ENCODE data around the gene GRIK5. TPM values are rescaled to one million over a fixed set of nuclear protein-coding genes. Genes with fewer than 3 reads are reported as not detected.

The GRIK5 gene
- total and polyA plus RNA-seq, 2 donors from 2014 or later, result 8.9 to 16.2 TPM

DNA sequence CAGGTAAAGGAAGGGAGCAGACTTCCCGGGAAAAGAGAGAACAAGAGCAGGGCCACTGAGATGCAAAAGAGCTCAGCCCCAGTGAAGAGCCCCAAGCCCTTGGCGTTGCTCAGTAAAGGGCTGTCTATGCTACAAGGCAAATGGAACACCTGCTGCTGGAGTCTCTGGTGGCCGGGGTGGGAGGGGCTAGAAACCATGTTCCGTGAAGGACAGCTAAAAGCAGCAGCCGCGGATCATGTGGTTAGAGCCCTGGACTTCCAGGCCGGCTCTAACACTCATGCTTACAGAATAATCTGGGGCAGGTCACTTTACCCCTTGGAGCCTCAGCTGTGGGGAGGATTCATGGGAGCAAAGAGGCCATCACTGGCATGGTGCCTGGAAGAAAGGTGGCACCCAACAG is 44.4 kb upstream of the GRIK5 start:
- Histone ChIP-seq H3K9me3 (ENCODE audit: control insufficient read depth in 2 of 3, insufficient read depth in 1 of 3, low read length in 3 of 3) (no peaks in the 10 kb centered on the region), H3K4me1 (ENCODE audit: control insufficient read depth in 2 of 3, insufficient read depth in 2 of 3, low read depth in 1 of 3, low read length in 3 of 3) (peaks cover 0 to 3% (median 0%) of the 10 kb centered on the region in 3 donors), H3K4me3 (ENCODE audit: low read length in 3 of 3) (no peak overlapping the region), H3K36me3 (ENCODE audit: control insufficient read depth in 2 of 3, insufficient read depth in 3 of 3, low read length in 3 of 3) (no peaks in the 10 kb centered on the region), H3K9ac (ENCODE audit: low read length in 3 of 3) (no peak overlapping the region), H3K27me3 (ENCODE audit: control insufficient read depth, insufficient read depth, low read length) (no peaks in the 10 kb centered on the region), H3K27ac (ENCODE audit: low read depth in 2 of 2, low read length in 2 of 2) (no peak overlapping the region)
- intact Hi-C loops (cut with DNase I), result no loop called here
- peak in 2 of 5 donors; percentile 29 to 35 for DNase-seq
- no peak for FAIRE-seq
- TF ChIP-seq, protein P1, sequence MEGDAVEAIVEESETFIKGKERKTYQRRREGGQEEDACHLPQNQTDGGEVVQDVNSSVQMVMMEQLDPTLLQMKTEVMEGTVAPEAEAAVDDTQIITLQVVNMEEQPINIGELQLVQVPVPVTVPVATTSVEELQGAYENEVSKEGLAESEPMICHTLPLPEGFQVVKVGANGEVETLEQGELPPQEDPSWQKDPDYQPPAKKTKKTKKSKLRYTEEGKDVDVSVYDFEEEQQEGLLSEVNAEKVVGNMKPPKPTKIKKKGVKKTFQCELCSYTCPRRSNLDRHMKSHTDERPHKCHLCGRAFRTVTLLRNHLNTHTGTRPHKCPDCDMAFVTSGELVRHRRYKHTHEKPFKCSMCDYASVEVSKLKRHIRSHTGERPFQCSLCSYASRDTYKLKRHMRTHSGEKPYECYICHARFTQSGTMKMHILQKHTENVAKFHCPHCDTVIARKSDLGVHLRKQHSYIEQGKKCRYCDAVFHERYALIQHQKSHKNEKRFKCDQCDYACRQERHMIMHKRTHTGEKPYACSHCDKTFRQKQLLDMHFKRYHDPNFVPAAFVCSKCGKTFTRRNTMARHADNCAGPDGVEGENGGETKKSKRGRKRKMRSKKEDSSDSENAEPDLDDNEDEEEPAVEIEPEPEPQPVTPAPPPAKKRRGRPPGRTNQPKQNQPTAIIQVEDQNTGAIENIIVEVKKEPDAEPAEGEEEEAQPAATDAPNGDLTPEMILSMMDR (IDR thresholded peaks at IDR 0.05; ENCODE audit: borderline replicate concordance, extremely low read depth, insufficient read depth), result no peak

DNA sequence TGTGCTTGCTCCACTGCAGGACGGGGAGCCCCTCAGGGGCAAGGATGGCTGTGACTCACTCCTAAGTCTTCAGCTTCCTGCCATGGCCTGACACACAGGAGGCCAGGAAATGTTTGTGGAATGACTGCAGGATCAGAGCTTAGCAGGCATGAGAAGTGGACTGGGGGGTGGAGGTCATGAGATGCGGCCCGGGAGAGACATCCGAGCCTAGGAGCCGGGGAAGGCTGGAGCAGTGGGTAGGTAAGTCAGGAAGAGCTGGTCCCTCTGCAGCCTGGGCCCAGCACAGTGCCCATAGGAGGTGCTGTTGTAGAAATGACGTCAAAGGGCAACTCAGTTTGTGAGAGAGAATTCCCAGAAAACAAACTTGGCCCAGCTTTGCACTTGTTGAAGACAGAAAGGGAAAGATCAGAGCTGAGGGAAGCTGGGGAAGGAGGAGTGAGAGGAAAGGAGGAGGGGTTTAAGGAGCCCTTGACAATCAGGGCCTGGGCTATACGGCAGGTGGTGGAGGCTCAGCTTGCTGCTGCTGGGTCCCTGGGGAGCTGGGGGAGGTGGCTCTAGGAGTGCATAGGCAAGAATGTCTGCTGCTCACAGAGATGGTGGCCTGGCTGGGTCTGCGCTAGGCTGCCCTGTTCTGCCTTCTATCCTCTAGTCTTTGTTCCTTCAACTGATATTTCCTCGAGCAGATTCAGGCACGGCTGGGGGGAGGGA is 43.8 kb upstream of the GRIK5 start:
- Histone ChIP-seq H3K27me3 (ENCODE audit: control insufficient read depth, insufficient read depth, low read length) (no peaks in the 10 kb centered on the region), H3K36me3 (ENCODE audit: control insufficient read depth in 2 of 3, insufficient read depth in 3 of 3, low read length in 3 of 3) (no peaks in the 10 kb centered on the region), H3K27ac (ENCODE audit: low read depth in 2 of 2, low read length in 2 of 2) (no peak overlapping the region), H3K4me1 (ENCODE audit: control insufficient read depth in 2 of 3, insufficient read depth in 2 of 3, low read depth in 1 of 3, low read length in 3 of 3) (peaks cover 0 to 3% (median 0%) of the 10 kb centered on the region in 3 donors), H3K9me3 (ENCODE audit: control insufficient read depth in 2 of 3, insufficient read depth in 1 of 3, low read length in 3 of 3) (no peaks in the 10 kb centered on the region), H3K9ac (ENCODE audit: low read length in 3 of 3) (no peak overlapping the region), H3K4me3 (ENCODE audit: low read length in 3 of 3) (no peak overlapping the region)
- FAIRE-seq, result no peak
- intact Hi-C loops (cut with DNase I), result no loop called here
- DNase-seq, result no peak
- TF ChIP-seq, protein P1 (IDR thresholded peaks at IDR 0.05; ENCODE audit: borderline replicate concordance, extremely low read depth, insufficient read depth), result no peak

DNA sequence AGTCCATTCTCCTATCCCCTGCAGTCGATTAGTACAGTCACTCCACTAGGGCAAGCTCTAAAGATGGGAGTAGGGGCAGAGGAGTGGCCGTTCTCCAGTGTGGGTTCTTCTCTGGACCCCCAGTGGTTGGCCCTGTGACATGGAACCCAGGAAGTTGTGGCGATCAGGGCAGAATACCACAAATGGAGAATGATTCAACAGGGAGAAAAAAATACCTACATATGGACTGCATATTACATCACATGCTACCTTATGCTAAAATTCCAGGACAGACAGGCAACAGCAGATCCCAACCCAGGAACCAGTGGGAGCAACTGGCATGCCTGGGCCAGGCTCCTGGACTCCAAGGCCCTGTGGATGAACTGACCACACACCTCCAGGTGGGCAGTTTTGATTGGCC is 41.8 kb upstream of the GRIK5 start:
- intact Hi-C loops (cut with DNase I), result no loop called here
- H3K4me1 ChIP-seq (ENCODE audit: control insufficient read depth in 2 of 3, insufficient read depth in 2 of 3, low read depth in 1 of 3, low read length in 3 of 3), result peaks cover 0 to 3% (median 0%) of the 10 kb centered on the region in 3 donors
- no peaks in the 10 kb centered on the region for H3K9me3 ChIP-seq (ENCODE audit: control insufficient read depth in 2 of 3, insufficient read depth in 1 of 3, low read length in 3 of 3)
- no peaks in the 10 kb centered on the region for H3K27me3 ChIP-seq (ENCODE audit: control insufficient read depth, insufficient read depth, low read length)
- no peak overlapping the region for H3K9ac ChIP-seq (ENCODE audit: low read length in 3 of 3)
- no peak overlapping the region for H3K4me3 ChIP-seq (ENCODE audit: low read length in 3 of 3)
- no peak overlapping the region for H3K27ac ChIP-seq (ENCODE audit: low read depth in 2 of 2, low read length in 2 of 2)
- TF ChIP-seq, protein P1 (IDR thresholded peaks at IDR 0.05; ENCODE audit: borderline replicate concordance, extremely low read depth, insufficient read depth), result no peak
- H3K36me3 ChIP-seq (ENCODE audit: control insufficient read depth in 2 of 3, insufficient read depth in 3 of 3, low read length in 3 of 3), result no peaks in the 10 kb centered on the region
- FAIRE-seq, result no peak
- no peak for DNase-seq

All from kidney (tissue), 14 donors.